GM12878 (cell line): Measurements from ENCODE around the gene SLC2A9. TPM values are rescaled to one million over a fixed set of nuclear protein-coding genes. Genes with fewer than 3 reads are reported as not detected.

Experiments
- ATAC-seq: fragments of 200-7000 bp; cut with Tn5 transposase; 3 replicates; pipeline ENCODE4 v1.9.1; 2020; ENCODE audit warnings: mild to moderate bottlenecking, moderate library complexity
- BruUV-seq: library from RNA; stranded (reverse); fragments of 400-500 nt; replicated peaks from 2 replicates; lab custom pipeline; 2021; lab: Mats Ljungman, UMichigan
- CTCF ChIA-PET: fragments of 300-600 bp; sonication (Branson Sonifier 250); formaldehyde crosslinking; extraction: SDS; loops from one replicate; lab custom pipeline; 2021; ENCODE audit warnings: inconsistent platforms; lab: Yijun Ruan, JAX
- POLR2A ChIA-PET: fragments of 350-600 bp; formaldehyde crosslinking; extraction: SDS; loops from one replicate; lab custom pipeline; 2021; ENCODE audit warnings: inconsistent platforms; lab: Charles Lee
- RAD21 ChIA-PET: fragments of 300-600 bp; sonication (Branson Sonifier 250); formaldehyde crosslinking; loops from one replicate; lab custom pipeline; 2023; ENCODE audit warnings: antibody characterized with exemption; ENCODE audit not compliant: unreplicated experiment; lab: Charles Lee
- SMC1A ChIA-PET: fragments of 300-600 bp; sonication (Branson Sonifier 250); formaldehyde crosslinking; loops from one replicate; lab custom pipeline; 2023; ENCODE audit not compliant: unreplicated experiment, uncharacterized antibody; lab: Charles Lee
- DNase-seq: peaks from one replicate; pipeline ENCODE4 v3.0.0-alpha.2; 2011; ENCODE audit warnings: low read depth, low spot score
- FAIRE-seq: peaks from 3 replicates; lab custom pipeline; 2011; peaks lifted over from hg19 to GRCh38; lab: Jason Lieb, UNC
- H2AFZ ChIP-seq: 2 replicates; pipeline ENCODE4 v1.6.0; 2011; ENCODE audit warnings: low read depth, low read length, control low read depth; ENCODE audit not compliant: control insufficient read depth
- H3K27ac ChIP-seq: 2 replicates; pipeline ENCODE4 v1.5.1; 2011; ENCODE audit warnings: control low read depth; ENCODE audit not compliant: control insufficient read depth, insufficient read depth
- H3K27me3 ChIP-seq, 2 experiments: replicated peaks in 1 of 2; 2 replicates each; pipeline versions ENCODE4 v1.6.0 to v1.6.1; 2011; ENCODE audit warnings: low read length in 1 of 2; ENCODE audit not compliant: control insufficient read depth in 2 of 2, insufficient read depth in 2 of 2
- H3K36me3 ChIP-seq, 2 experiments: 2 replicates each; pipeline ENCODE4 v1.5.1; 2011; ENCODE audit warnings: low read length in 1 of 2; ENCODE audit not compliant: control insufficient read depth in 2 of 2, insufficient read depth in 2 of 2
- H3K4me1 ChIP-seq: 2 replicates; pipeline ENCODE4 v1.6.1; 2011; ENCODE audit warnings: mild to moderate bottlenecking, low read length, moderate library complexity, mixed read lengths; ENCODE audit not compliant: control insufficient read depth, insufficient read depth
- H3K4me2 ChIP-seq: 2 replicates; pipeline ENCODE4 v1.6.0; 2011; ENCODE audit warnings: control low read depth; ENCODE audit not compliant: control insufficient read depth, insufficient read depth
- H3K4me3 ChIP-seq: fragments of 200-600 bp; sonication (generic); 2 replicates; pipeline ENCODE4 v1.5.1; 2016
- H3K79me2 ChIP-seq: 2 replicates; pipeline ENCODE4 v1.6.0; 2011; ENCODE audit warnings: low read length; ENCODE audit not compliant: control insufficient read depth, insufficient read depth
- H3K9ac ChIP-seq: 2 replicates; pipeline ENCODE4 v1.8.0; 2011; ENCODE audit warnings: low read length, control low read depth, mixed read lengths; ENCODE audit not compliant: control insufficient read depth, insufficient read depth
- H3K9me3 ChIP-seq: replicated peaks from 3 replicates; pipeline ENCODE4 v1.5.1; 2011; ENCODE audit warnings: mild to moderate bottlenecking, low read length; ENCODE audit not compliant: control insufficient read depth, insufficient read depth
- H4K20me1 ChIP-seq: 2 replicates; pipeline ENCODE4 v1.6.0; 2011; ENCODE audit not compliant: control insufficient read depth, insufficient read depth
- BCL3 ChIP-seq: IDR thresholded peaks from 2 replicates; pipeline ENCODE4 v1.6.1; 2011; ENCODE audit warnings: borderline replicate concordance, low read depth, mild to moderate bottlenecking, moderate library complexity, low read length; ENCODE audit not compliant: insufficient read depth, poor library complexity, severe bottlenecking
- MTA2 ChIP-seq: fragments of 450-650 bp; IDR thresholded peaks from 2 replicates; pipeline ENCODE4 v1.6.1; 2016; ENCODE audit warnings: low read depth, mild to moderate bottlenecking, moderate library complexity
- RUNX3 ChIP-seq: IDR thresholded peaks from 2 replicates; pipeline ENCODE4 v1.6.1; 2012; ENCODE audit warnings: low read length, inconsistent platforms
- SMARCA5 ChIP-seq: fragments of 450-650 bp; IDR thresholded peaks from 2 replicates; pipeline ENCODE4 v1.6.1; 2017; ENCODE audit warnings: mild to moderate bottlenecking
- WGBS: methylation state at CpG from one replicate; pipeline ENCODE4 v1.1.6; 2016; ENCODE audit warnings: low lambda C conversion rate; ENCODE audit not compliant: insufficient replicate concordance, insufficient coverage; ENCODE audit errors: missing lambda C conversion rate; 5-methylcytosine and 5-hydroxymethylcytosine counted together
- in situ Hi-C: fragments of 300-500 bp; cut with MboI; formaldehyde crosslinking; loops from 9 replicates; pipeline ENCODE4 v1.14.3; 2018; ENCODE audit warnings: mixed read lengths
- intact Hi-C: fragments of 100-400 bp; cut with micrococcal nuclease; formaldehyde crosslinking; loops from one replicate; pipeline ENCODE4 v1.14.2; 2022; ENCODE audit not compliant: unreplicated experiment
- polyA plus RNA-seq, 11 experiments: library from polyadenylated mRNA; depleted of rRNA in 4 of 11; unstranded in 6 of 11; stranded (reverse) in 5 of 11; fragments of >200 nt; fragmentation: Nextera tagmentation in 4 of 11; fragmentation: Illumina TruSeq in 1 of 11; extraction: Ambion mirVana in 4 of 11; extraction: Trizol in 1 of 11; gene quantifications; 1 replicate in 1 of 11; 2 replicates in 10 of 11; pipeline versions ENCODE4 v1.2.1 to v1.2.3, GENCODE V29; 2011 to 2016; ENCODE audit warnings: inconsistent platforms in 2 of 11, missing spikeins in 2 of 11, low read depth in 1 of 11
- total RNA-seq, 4 experiments: library from RNA; depleted of rRNA in 3 of 4; stranded (reverse); fragments of >200 nt in 3 of 4; fragmentation: Illumina TruSeq in 1 of 4; extraction: Trizol in 1 of 4; gene quantifications; 2 replicates each; pipeline versions ENCODE4 v1.2.1 to v1.2.3, GENCODE V29; 2013 to 2021
- TF ChIP-seq, protein P1 (sequence below): fragments of 450-650 bp; IDR thresholded peaks from 2 replicates; pipeline ENCODE4 v1.6.1; 2017; ENCODE audit warnings: antibody characterized with exemption, mild to moderate bottlenecking, moderate library complexity
- TF ChIP-seq, protein P2 (sequence below): fragments of 450-650 bp; IDR thresholded peaks from 2 replicates; pipeline ENCODE4 v1.6.1; 2016; ENCODE audit warnings: mild to moderate bottlenecking
- TF ChIP-seq, protein P3 (sequence below): IDR thresholded peaks from 2 replicates; pipeline ENCODE4 v1.6.1; 2011; ENCODE audit warnings: mild to moderate bottlenecking, low read depth, low read length, moderate library complexity; ENCODE audit not compliant: insufficient replicate concordance

SLC2A9 gene
- total and polyA plus RNA-seq, 10 of the 15 experiments (the other 5 are each of a cell fraction or from before 2014, with no cell fraction given): 0.28 to 2.8 (median 1.2) TPM

DNA sequence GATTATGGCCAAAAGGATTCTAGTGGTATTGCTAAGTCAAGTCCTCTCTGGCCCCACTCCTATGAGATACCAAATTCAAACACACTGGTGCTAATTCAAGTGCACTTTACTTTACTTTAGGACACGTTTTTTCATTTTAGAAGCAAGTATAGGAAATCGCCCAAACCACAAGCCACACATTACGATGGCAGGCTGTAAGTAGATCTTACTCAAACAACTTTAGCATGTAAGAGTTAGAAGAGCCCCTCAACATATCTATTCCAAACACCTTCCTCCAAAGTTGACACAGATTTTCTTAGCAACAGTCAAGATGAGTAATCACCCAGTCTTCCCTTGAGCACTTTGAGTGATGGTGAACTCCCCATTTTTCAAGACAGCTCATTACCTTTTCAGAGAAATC lies 196.2 kb downstream of the SLC2A9 start:
- no peaks in the 10 kb centered on the region for H3K9me3 ChIP-seq
- H4K20me1 ChIP-seq: no peaks in the 10 kb centered on the region
- H3K4me2 ChIP-seq: no peak overlapping the region
- no TSS peak for BruUV-seq
- 0 out of 2 replicates have a peak, but pooled peaks have one; percentile 21 for TF ChIP-seq MTA2
- peak; percentile 42 for TF ChIP-seq BCL3
- TF ChIP-seq, protein P1, sequence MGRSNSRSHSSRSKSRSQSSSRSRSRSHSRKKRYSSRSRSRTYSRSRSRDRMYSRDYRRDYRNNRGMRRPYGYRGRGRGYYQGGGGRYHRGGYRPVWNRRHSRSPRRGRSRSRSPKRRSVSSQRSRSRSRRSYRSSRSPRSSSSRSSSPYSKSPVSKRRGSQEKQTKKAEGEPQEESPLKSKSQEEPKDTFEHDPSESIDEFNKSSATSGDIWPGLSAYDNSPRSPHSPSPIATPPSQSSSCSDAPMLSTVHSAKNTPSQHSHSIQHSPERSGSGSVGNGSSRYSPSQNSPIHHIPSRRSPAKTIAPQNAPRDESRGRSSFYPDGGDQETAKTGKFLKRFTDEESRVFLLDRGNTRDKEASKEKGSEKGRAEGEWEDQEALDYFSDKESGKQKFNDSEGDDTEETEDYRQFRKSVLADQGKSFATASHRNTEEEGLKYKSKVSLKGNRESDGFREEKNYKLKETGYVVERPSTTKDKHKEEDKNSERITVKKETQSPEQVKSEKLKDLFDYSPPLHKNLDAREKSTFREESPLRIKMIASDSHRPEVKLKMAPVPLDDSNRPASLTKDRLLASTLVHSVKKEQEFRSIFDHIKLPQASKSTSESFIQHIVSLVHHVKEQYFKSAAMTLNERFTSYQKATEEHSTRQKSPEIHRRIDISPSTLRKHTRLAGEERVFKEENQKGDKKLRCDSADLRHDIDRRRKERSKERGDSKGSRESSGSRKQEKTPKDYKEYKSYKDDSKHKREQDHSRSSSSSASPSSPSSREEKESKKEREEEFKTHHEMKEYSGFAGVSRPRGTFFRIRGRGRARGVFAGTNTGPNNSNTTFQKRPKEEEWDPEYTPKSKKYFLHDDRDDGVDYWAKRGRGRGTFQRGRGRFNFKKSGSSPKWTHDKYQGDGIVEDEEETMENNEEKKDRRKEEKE: no peak
- peak; percentile 12; the same call in 1 of the 2 replicates for TF ChIP-seq RUNX3
- TF ChIP-seq SMARCA5: no peak
- TF ChIP-seq, protein P2, sequence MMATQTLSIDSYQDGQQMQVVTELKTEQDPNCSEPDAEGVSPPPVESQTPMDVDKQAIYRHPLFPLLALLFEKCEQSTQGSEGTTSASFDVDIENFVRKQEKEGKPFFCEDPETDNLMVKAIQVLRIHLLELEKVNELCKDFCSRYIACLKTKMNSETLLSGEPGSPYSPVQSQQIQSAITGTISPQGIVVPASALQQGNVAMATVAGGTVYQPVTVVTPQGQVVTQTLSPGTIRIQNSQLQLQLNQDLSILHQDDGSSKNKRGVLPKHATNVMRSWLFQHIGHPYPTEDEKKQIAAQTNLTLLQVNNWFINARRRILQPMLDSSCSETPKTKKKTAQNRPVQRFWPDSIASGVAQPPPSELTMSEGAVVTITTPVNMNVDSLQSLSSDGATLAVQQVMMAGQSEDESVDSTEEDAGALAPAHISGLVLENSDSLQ: peak; percentile 74
- TF ChIP-seq, protein P3, sequence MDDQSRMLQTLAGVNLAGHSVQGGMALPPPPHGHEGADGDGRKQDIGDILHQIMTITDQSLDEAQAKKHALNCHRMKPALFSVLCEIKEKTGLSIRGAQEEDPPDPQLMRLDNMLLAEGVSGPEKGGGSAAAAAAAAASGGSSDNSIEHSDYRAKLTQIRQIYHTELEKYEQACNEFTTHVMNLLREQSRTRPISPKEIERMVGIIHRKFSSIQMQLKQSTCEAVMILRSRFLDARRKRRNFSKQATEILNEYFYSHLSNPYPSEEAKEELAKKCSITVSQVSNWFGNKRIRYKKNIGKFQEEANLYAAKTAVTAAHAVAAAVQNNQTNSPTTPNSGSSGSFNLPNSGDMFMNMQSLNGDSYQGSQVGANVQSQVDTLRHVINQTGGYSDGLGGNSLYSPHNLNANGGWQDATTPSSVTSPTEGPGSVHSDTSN: peak; percentile 63
- TF ChIP-seq, all 136 proteins: peak for 5
- 3% methylated on average over 3 of the region's 3 CpGs for WGBS
- no peaks in the 10 kb centered on the region; a peak in 1 of 4 replicates for H3K27me3 ChIP-seq
- ChIA-PET CTCF (interaction anchor here (1.1 kb wide), 2 partner anchors 189 to 194 kb away, joined by 3 read pairs; no protein-coding TSS in a partner anchor), POLR2A (no interaction called here), SMC1A (interaction anchor here (0.9 to 1.9 kb wide), 3 partner anchors 70 to 186 kb away, joined by 3 to 6 read pairs (median 5); no protein-coding TSS in a partner anchor), RAD21 (no interaction called here)
- no peak overlapping the region for H2AFZ ChIP-seq
- DNase-seq (no peak), ATAC-seq (peak; percentile 86), FAIRE-seq (no peak)
- no peaks in the 10 kb centered on the region for H3K36me3 ChIP-seq
- H3K4me3 ChIP-seq: no peak overlapping the region
- in situ Hi-C loops: no loop called here
- H3K27ac ChIP-seq: no peak overlapping the region
- no peaks in the 10 kb centered on the region for H3K4me1 ChIP-seq
- H3K79me2 ChIP-seq: no peaks in the 10 kb centered on the region
- intact Hi-C loops: no loop called here
- H3K9ac ChIP-seq: no peak overlapping the region
